ENCODE measurements around the gene RENBP.

RENBP gene

DNA sequence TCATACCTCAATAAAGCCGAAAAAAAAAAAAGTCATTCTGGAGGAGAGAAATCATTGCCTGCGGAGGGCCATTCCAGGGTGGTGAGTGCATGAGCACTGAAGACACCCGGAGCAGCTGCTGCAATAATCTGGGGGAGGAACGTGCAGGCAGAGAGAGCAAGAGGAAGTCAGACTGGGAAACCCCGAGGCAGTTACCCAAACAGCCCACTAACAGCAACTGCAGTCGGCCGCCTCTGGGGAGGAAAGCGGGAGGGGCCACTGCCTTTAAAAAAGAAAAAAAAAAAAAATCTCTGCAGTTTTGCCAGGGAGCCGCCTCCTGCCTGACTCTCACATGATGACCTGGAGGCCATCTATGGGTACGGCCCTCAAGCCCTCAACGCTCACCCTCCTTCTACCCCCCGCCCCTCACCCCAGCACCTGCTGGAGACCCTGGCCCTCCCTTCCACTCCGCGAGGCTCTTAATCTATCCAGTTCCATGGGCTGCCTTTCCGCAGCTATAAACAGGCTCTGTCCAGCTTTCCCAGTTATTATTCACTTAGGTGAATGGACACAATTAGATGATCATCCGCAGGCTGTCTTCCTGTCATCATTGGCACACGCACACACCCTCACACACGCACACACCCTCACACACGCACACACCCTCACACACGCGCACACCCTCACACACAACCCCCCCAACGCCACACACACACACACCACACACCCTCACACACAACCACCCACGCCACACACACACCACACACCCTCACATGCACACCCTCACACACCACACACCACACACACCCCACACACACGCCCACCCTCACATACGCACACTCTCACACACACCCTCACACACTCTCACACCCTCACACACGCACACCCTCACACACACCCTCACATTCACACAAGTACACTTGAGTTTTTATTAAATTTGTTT is 43.4 kb downstream of the RENBP start (continued):
- no peak for TF ChIP-seq KLF7 (tag by site-specific recombination; IDR thresholded peaks at IDR 0.05; ENCODE audit: borderline replicate concordance)
- no peak for TF ChIP-seq KLF16 (tag by site-specific recombination; IDR thresholded peaks at IDR 0.05)
- no peak for TF ChIP-seq ZNF48 (tag by site-specific recombination; IDR thresholded peaks at IDR 0.05)
- no peak for TF ChIP-seq ZNF626 (tag by site-specific recombination; IDR thresholded peaks at IDR 0.05)
- TF ChIP-seq, protein P1, sequence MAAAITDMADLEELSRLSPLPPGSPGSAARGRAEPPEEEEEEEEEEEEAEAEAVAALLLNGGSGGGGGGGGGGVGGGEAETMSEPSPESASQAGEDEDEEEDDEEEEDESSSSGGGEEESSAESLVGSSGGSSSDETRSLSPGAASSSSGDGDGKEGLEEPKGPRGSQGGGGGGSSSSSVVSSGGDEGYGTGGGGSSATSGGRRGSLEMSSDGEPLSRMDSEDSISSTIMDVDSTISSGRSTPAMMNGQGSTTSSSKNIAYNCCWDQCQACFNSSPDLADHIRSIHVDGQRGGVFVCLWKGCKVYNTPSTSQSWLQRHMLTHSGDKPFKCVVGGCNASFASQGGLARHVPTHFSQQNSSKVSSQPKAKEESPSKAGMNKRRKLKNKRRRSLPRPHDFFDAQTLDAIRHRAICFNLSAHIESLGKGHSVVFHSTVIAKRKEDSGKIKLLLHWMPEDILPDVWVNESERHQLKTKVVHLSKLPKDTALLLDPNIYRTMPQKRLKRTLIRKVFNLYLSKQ (tag by site-specific recombination; IDR thresholded peaks at IDR 0.05; ENCODE audit: borderline replicate concordance) = no peak
- TF ChIP-seq OVOL3 (tag by site-specific recombination; IDR thresholded peaks at IDR 0.05) = no peak
- no peak for TF ChIP-seq ZNF510 (tag by site-specific recombination; IDR thresholded peaks at IDR 0.05; ENCODE audit: insufficient replicate concordance)
- TF ChIP-seq ZBTB20 (tag by site-specific recombination; IDR thresholded peaks at IDR 0.05) = 0 out of 2 replicates have a peak, but pooled peaks have one; percentile 26
- TF ChIP-seq, protein P2, sequence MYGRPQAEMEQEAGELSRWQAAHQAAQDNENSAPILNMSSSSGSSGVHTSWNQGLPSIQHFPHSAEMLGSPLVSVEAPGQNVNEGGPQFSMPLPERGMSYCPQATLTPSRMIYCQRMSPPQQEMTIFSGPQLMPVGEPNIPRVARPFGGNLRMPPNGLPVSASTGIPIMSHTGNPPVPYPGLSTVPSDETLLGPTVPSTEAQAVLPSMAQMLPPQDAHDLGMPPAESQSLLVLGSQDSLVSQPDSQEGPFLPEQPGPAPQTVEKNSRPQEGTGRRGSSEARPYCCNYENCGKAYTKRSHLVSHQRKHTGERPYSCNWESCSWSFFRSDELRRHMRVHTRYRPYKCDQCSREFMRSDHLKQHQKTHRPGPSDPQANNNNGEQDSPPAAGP (tag by site-specific recombination; IDR thresholded peaks at IDR 0.05) = peak; percentile 72; the same call in 1 of the 2 replicates
- no peak for TF ChIP-seq ZBTB7A (tag by site-specific recombination; IDR thresholded peaks at IDR 0.05; ENCODE audit: low read depth)
- TF ChIP-seq GLI2 (tag by site-specific recombination; IDR thresholded peaks at IDR 0.05; ENCODE audit: borderline replicate concordance, low read depth) = no peak
- TF ChIP-seq ZBTB1 (tag by site-specific recombination; IDR thresholded peaks at IDR 0.05) = no peak
- TF ChIP-seq, protein P3, sequence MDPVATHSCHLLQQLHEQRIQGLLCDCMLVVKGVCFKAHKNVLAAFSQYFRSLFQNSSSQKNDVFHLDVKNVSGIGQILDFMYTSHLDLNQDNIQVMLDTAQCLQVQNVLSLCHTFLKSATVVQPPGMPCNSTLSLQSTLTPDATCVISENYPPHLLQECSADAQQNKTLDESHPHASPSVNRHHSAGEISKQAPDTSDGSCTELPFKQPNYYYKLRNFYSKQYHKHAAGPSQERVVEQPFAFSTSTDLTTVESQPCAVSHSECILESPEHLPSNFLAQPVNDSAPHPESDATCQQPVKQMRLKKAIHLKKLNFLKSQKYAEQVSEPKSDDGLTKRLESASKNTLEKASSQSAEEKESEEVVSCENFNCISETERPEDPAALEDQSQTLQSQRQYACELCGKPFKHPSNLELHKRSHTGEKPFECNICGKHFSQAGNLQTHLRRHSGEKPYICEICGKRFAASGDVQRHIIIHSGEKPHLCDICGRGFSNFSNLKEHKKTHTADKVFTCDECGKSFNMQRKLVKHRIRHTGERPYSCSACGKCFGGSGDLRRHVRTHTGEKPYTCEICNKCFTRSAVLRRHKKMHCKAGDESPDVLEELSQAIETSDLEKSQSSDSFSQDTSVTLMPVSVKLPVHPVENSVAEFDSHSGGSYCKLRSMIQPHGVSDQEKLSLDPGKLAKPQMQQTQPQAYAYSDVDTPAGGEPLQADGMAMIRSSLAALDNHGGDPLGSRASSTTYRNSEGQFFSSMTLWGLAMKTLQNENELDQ (tag by site-specific recombination; IDR thresholded peaks at IDR 0.05; ENCODE audit: low read depth) = no peak
- TF ChIP-seq SCRT1 (tag by site-specific recombination; IDR thresholded peaks at IDR 0.05; ENCODE audit: borderline replicate concordance) = no peak
- no peak for TF ChIP-seq ZNF792 (tag by site-specific recombination; IDR thresholded peaks at IDR 0.05)
- no peak for TF ChIP-seq ZNF202 (tag by site-specific recombination; IDR thresholded peaks at IDR 0.05; ENCODE audit: borderline replicate concordance)
- TF ChIP-seq, protein P4, sequence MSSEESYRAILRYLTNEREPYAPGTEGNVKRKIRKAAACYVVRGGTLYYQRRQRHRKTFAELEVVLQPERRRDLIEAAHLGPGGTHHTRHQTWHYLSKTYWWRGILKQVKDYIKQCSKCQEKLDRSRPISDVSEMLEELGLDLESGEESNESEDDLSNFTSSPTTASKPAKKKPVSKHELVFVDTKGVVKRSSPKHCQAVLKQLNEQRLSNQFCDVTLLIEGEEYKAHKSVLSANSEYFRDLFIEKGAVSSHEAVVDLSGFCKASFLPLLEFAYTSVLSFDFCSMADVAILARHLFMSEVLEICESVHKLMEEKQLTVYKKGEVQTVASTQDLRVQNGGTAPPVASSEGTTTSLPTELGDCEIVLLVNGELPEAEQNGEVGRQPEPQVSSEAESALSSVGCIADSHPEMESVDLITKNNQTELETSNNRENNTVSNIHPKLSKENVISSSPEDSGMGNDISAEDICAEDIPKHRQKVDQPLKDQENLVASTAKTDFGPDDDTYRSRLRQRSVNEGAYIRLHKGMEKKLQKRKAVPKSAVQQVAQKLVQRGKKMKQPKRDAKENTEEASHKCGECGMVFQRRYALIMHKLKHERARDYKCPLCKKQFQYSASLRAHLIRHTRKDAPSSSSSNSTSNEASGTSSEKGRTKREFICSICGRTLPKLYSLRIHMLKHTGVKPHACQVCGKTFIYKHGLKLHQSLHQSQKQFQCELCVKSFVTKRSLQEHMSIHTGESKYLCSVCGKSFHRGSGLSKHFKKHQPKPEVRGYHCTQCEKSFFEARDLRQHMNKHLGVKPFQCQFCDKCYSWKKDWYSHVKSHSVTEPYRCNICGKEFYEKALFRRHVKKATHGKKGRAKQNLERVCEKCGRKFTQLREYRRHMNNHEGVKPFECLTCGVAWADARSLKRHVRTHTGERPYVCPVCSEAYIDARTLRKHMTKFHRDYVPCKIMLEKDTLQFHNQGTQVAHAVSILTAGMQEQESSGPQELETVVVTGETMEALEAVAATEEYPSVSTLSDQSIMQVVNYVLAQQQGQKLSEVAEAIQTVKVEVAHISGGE (tag by site-specific recombination; conservative IDR thresholded peaks at IDR 0.05; ENCODE audit: low read depth) = no peak
- TF ChIP-seq ZNF24 (tag by site-specific recombination; IDR thresholded peaks at IDR 0.05) = no peak
- TF ChIP-seq ZNF155 (tag by site-specific recombination; IDR thresholded peaks at IDR 0.05) = no peak
- TF ChIP-seq PRDM1 (tag by site-specific recombination; IDR thresholded peaks at IDR 0.05) = no peak
- no peak for TF ChIP-seq ZNF664 (tag by site-specific recombination; IDR thresholded peaks at IDR 0.05)
- peak; percentile 85; the same call in 1 of the 2 replicates for TF ChIP-seq ZNF473 (tag by site-specific recombination; IDR thresholded peaks at IDR 0.05)
- TF ChIP-seq SP2 (tag by site-specific recombination; IDR thresholded peaks at IDR 0.05) = no peak
- no peak for TF ChIP-seq ZNF585B (tag by site-specific recombination; IDR thresholded peaks at IDR 0.05)
- TF ChIP-seq, protein P5, sequence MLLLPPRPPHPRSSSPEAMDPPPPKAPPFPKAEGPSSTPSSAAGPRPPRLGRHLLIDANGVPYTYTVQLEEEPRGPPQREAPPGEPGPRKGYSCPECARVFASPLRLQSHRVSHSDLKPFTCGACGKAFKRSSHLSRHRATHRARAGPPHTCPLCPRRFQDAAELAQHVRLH (tag by site-specific recombination; IDR thresholded peaks at IDR 0.05) = no peak
- no peak for TF ChIP-seq ZNF837 (tag by site-specific recombination; IDR thresholded peaks at IDR 0.05)
- no peak for TF ChIP-seq HOXD13 (CRISPR knock-in tag; IDR thresholded peaks at IDR 0.05; ENCODE audit: borderline replicate concordance)
- TF ChIP-seq ZNF777 (tag by site-specific recombination; IDR thresholded peaks at IDR 0.05; ENCODE audit: borderline replicate concordance) = no peak
- TF ChIP-seq ZNF776 (tag by site-specific recombination; IDR thresholded peaks at IDR 0.05; ENCODE audit: borderline replicate concordance) = peak; percentile 25; the same call in 1 of the 2 replicates
- no peak for TF ChIP-seq KLF10 (tag by site-specific recombination; IDR thresholded peaks at IDR 0.05)
- TF ChIP-seq ZSCAN16 (tag by site-specific recombination; IDR thresholded peaks at IDR 0.05) = no peak
- no peak for TF ChIP-seq ZNF16 (tag by site-specific recombination; IDR thresholded peaks at IDR 0.05; ENCODE audit: low read depth)
